HG03159 (cell line): ENCODE measurements around the gene JPH3.

ENCODE experiments used
- ATAC-seq: cut with Tn5 transposase; IDR thresholded peaks from one replicate; pipeline ENCODE4 v1.9.1; 2021; ENCODE audit warnings: mild to moderate bottlenecking, moderate library complexity; ENCODE audit not compliant: unreplicated experiment

Gene JPH3

GRCh38 chr16:87602001-87602775 is at the start of gene JPH3:
TSS of gene JPH3 (plus strand) at chr16:87602508. CDS start at chr16:87603147, 639 bp downstream.
- ATAC-seq, result no peak

- ATAC-seq, result no peak
These were observed 49.3 kb upstream of the JPH3 start for GRCh38 chr16:87552772-87553573.

- ATAC-seq, result no peak
These were observed 47.4 kb upstream of the JPH3 start for GRCh38 chr16:87554754-87555427.

GRCh38 chr16:87555647-87556046 is 46.7 kb upstream of the JPH3 start:
- no peak for ATAC-seq

- no peak for ATAC-seq
These were observed 45.3 kb upstream of the JPH3 start for GRCh38 chr16:87556941-87557459.

GRCh38 chr16:87558682-87559081 is 43.6 kb upstream of the JPH3 start:
- ATAC-seq, result no peak

GRCh38 chr16:87559945-87560344 is 42.4 kb upstream of the JPH3 start:
- no peak for ATAC-seq

- no peak for ATAC-seq
These were observed 41.7 kb upstream of the JPH3 start for GRCh38 chr16:87560428-87561199.

GRCh38 chr16:87561200-87562105 is 40.9 kb upstream of the JPH3 start:
- ATAC-seq, result no peak

- ATAC-seq, result no peak
These were observed 40.1 kb upstream of the JPH3 start for GRCh38 chr16:87562201-87562600.

GRCh38 chr16:87563022-87563421 is 39.3 kb upstream of the JPH3 start:
- no peak for ATAC-seq

- no peak for ATAC-seq
These were observed 38.4 kb upstream of the JPH3 start for GRCh38 chr16:87563714-87564523.

GRCh38 chr16:87564524-87564778 is 37.9 kb upstream of the JPH3 start:
- ATAC-seq, result no peak

- no peak for ATAC-seq
These were observed 32.4 kb upstream of the JPH3 start for GRCh38 chr16:87569601-87570571.

- no peak for ATAC-seq
These were observed 31.8 kb upstream of the JPH3 start for GRCh38 chr16:87570572-87570937.

- no peak for ATAC-seq
These were observed 31.1 kb upstream of the JPH3 start for GRCh38 chr16:87570938-87571867.

- no peak for ATAC-seq
These were observed 30.5 kb upstream of the JPH3 start for GRCh38 chr16:87571868-87572244.
